Kidney epithelial cell (primary cell): ENCODE data around the gene ETNK2. TPM values are rescaled to one million over a fixed set of nuclear protein-coding genes. Genes with fewer than 3 reads are reported as not detected.

Experiments
- DNase-seq: peaks from one replicate; pipeline ENCODE4 v3.0.0-alpha.2; 2010; ENCODE audit warnings: low read depth
- H3K27me3 ChIP-seq: 2 replicates; pipeline ENCODE4 v1.6.0; 2011; ENCODE audit warnings: low read length; ENCODE audit not compliant: control insufficient read depth, insufficient read depth
- H3K36me3 ChIP-seq: 2 replicates; pipeline ENCODE4 v1.5.1; 2011; ENCODE audit warnings: low read length; ENCODE audit not compliant: control insufficient read depth, insufficient read depth
- H3K4me3 ChIP-seq: 2 replicates; pipeline ENCODE4 v1.5.1; 2011; ENCODE audit warnings: low read depth, mild to moderate bottlenecking, control low read depth, low read length
- total RNA-seq: library from RNA; depleted of rRNA; stranded (reverse); fragments of >200 nt; gene quantifications from 2 replicates; pipeline ENCODE4 v1.2.3, GENCODE V29; 2015
- TF ChIP-seq, protein P1 (sequence below): IDR thresholded peaks from 2 replicates; pipeline ENCODE4 v1.5.1; 2011; ENCODE audit warnings: mild to moderate bottlenecking, moderate library complexity, low read length, control low read depth, inconsistent platforms; ENCODE audit not compliant: insufficient read depth, poor library complexity, severe bottlenecking

ETNK2 gene
- total RNA-seq, 1 donor from 2014 or later = 29.5 TPM

DNA sequence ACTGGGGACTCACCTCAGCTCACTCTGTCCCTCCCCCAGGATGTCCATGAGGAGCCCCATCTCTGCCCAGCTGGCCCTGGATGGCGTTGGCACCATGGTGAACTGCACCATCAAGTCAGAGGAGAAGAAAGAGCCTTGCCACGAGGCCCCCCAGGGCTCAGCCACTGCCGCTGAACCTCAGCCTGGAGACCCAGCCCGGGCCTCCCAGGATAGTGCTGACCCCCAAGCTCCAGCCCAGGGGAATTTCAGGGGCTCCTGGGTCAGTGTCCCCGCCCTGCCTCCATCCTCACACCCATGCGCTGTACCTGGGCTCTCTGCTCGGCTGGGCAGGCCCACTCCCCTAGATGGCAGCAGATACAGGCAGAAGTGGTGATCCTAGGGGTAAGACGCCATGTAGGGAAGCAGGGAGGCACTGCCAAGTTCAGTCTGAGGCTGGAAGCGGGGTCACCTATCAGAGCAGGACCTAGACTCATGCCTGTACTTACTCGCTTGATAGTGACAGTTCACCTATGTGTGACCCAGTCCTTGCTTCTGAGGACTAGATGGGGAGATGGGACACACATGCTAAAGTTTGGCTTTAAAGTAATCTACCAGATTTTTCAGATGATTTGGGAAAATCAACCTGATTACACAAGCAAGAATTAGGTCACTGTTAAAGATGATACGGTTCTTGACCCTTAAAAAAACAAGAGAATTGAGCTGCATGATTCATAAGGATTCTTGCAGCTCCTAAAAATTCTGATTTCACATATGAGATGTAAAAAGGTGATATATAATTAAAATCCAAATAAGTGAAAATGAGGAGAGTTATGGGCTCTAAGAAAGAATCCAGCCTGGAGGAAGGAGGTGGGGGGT lies 38.7 kb downstream of the ETNK2 start:
- Histone ChIP-seq H3K36me3 (no peaks in the 10 kb centered on the region), H3K4me3 (no peak overlapping the region), H3K27me3 (no peaks in the 10 kb centered on the region)
- TF ChIP-seq, protein P1, sequence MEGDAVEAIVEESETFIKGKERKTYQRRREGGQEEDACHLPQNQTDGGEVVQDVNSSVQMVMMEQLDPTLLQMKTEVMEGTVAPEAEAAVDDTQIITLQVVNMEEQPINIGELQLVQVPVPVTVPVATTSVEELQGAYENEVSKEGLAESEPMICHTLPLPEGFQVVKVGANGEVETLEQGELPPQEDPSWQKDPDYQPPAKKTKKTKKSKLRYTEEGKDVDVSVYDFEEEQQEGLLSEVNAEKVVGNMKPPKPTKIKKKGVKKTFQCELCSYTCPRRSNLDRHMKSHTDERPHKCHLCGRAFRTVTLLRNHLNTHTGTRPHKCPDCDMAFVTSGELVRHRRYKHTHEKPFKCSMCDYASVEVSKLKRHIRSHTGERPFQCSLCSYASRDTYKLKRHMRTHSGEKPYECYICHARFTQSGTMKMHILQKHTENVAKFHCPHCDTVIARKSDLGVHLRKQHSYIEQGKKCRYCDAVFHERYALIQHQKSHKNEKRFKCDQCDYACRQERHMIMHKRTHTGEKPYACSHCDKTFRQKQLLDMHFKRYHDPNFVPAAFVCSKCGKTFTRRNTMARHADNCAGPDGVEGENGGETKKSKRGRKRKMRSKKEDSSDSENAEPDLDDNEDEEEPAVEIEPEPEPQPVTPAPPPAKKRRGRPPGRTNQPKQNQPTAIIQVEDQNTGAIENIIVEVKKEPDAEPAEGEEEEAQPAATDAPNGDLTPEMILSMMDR = no peak
- DNase-seq = no peak

GRCh38 chr1:204110894-204111633 lies 40.8 kb downstream of the ETNK2 start:
- H3K4me3 ChIP-seq = no peak overlapping the region
- no peaks in the 10 kb centered on the region for H3K27me3 ChIP-seq
- no peak for DNase-seq
- TF ChIP-seq, protein P1 = no peak
- H3K36me3 ChIP-seq = no peaks in the 10 kb centered on the region

DNA sequence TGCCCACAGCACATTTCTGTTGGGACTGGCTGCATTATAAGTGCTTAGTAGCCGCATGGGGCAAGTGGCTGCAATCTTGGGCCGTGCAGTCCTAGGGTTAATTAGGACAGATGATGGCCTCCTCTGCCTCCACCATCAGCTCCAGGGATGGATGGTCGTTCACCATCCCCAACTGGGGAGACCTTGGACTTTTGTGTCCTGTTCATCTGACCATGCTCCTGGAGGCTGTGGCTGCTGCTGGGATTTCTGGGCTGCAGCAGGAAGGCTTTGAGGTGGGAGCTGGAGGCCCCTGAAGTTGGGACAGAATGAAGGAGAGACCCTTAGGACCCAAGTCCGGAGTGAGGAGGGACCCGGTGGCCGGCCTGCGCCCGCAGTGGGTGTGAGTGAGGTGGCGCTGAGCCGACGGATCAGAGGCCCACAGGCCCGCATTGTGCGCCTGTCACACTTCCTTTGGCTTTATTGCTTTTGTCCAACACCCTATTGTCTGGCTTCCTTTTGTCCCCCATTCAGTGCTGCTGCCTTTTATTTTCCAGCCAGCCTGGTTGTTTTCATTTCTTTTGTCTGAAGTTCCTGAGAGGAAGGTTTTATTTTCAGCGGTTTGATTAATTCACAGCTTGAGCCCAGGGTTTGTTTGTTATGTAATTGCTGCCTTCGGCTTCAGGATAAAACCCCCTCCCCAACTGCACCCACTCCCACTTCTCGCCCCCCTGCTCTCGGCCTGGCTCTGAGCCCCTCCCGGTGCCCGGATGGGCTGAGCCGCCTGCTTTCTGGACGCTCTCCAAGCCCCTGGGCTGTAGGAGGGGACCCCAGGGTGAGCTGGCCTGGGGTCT lies 43.3 kb downstream of the ETNK2 start:
- no peak for DNase-seq
- no peaks in the 10 kb centered on the region for H3K36me3 ChIP-seq
- no peak overlapping the region for H3K4me3 ChIP-seq
- TF ChIP-seq, protein P1 = no peak
- H3K27me3 ChIP-seq = no peaks in the 10 kb centered on the region

DNA sequence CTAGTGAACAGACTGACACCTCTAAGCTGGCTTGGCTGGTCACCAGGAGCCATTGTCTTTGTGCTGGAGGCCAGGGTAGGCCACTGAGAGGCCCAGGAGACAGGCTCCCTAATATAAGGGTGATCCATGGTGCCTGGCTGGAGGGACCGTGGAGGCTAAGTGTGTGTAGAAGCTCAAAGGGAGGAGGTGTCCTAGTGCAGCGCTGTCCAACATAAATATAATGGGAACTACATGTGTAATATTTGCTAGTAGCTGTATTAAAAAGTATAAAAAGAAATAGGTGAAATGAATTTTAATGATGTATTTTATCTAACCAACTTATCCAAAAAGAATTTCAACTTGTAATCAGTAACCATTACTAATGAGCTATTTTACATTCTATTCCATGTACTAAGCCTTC lies 44.0 kb downstream of the ETNK2 start:
- DNase-seq = no peak
- Histone ChIP-seq H3K36me3 (no peaks in the 10 kb centered on the region), H3K4me3 (no peak overlapping the region), H3K27me3 (no peaks in the 10 kb centered on the region)
- TF ChIP-seq, protein P1 = no peak

DNA sequence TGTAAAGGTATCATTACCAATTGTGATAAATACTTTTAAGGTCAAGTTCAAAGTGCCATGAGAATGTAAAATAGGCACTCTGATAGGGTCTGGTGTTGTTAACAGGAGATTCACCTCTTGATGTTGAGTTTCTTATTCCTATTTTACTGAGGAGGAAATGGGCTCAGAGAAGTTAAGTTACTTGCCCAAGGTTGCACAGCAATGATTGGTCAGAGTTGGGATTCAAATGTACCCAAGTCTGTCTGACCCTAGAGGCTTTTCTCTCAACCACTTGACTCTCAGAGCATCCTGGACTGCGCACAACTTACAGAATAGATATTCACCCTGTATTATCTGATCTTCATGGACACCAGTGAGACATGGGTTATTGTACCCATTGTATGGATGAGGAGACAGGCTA lies 45.0 kb downstream of the ETNK2 start:
- DNase-seq = no peak
- Histone ChIP-seq H3K36me3 (no peaks in the 10 kb centered on the region), H3K27me3 (no peaks in the 10 kb centered on the region), H3K4me3 (no peak overlapping the region)
- TF ChIP-seq, protein P1 = no peak
